Posterior cingulate gyrus (tissue), 11 donors: ENCODE data around the gene CHSY3.
"Not testable (repeated sequence)": the region's sequence is repeated elsewhere in the genome, so short reads cannot be mapped to it uniquely, and the experiment has no call there.

Source experiments
- DNase-seq, 10 donors: peaks; one replicate each; pipeline versions ENCODE4 v3.0.0 to v3.0.0-alpha.2; 2020 to 2021; ENCODE audit warnings: mixed read lengths in 3 of 10
- intact Hi-C: fragments of 100-400 bp; cut with DNase I; formaldehyde crosslinking; loops from one replicate; pipeline ENCODE4 v1.15.1; 2023

Gene CHSY3

DNA sequence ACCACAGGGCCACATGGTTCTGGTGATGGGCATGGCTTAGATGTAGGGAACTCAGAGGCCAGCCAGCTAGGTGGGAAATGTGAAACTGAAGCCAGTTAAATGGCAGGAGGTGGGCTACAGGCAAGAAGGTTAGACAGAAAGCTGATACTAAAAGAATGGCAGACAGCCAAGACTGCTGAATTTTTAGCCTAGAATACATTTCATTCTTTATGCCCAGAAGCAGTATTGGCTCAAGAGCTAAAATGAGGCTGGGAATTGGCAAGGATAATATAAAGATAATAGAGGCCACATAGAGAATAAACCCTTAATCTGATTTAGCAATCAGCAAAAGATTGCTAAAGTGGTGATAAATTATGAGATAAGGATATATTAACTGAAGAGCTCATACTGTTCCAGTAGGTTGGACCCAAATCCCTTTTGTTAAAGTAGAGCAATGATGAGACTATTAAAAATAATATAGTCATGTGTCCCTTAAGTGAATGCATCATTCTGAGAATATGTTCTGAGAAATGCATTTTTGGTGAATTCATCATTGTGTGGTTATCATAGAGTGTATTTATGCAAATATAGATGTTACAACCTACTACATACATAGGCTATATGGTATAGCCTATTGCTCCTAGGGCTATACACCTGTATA is 234.3 kb downstream of the CHSY3 start:
- intact Hi-C loops = no loop called here
- no peak for DNase-seq

DNA sequence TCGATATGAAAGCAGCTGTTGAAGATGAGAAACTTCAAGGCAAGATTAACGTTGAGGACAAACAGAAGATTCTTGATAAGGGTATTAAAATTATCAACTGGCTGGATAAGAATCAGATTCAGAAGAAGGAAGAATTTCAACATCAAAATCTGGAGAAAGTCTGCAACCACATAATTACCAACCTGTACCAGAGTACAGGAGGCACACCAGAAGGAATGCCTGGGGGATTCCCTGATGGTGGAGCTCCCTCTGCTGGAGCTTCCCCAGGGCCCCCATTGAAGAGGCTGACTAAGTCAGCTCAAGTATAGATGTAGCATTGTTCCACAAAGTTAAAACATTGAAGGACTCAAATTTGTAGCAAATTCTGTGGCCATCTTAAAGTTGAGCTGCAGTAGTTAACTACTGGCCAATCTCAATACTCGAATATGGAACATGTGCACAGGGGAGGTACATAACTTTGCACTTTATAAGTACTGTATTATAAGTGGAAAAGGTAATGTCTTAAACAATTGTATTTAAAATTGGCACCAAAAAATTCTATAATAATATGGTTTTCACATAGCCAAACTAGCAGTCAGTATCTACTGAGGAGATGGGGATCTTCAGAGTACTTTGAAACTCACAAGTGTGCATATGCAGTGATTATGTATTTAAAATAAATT is 237.5 kb downstream of the CHSY3 start:
- intact Hi-C loops = loop anchor here (5.0 kb wide), 2 partner anchors 239 to 369 kb away; partner anchors contain the start of gene CHSY3
- peak in 7 of 10 donors; percentile 27 to 89 (median 59) for DNase-seq

DNA sequence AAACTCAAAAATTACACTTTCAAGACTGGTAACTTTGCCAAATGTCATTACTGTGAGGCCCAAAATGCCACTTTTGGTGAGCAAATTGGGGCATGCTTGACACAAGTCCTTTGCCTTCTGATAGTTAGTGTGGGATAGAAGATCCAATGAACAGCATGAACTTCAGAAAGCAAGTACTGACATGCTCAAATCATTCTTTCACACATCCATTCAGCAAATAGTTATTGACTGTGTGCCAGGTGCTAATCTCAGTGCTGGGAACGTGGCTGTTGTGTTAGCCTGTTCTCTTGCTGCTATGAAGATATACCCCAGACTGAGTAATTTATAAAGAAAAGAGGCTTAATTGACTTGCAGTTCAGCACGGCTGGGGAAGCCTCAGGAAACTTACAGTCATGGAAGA is 247.0 kb downstream of the CHSY3 start:
- intact Hi-C loops = no loop called here
- DNase-seq = no peak

DNA sequence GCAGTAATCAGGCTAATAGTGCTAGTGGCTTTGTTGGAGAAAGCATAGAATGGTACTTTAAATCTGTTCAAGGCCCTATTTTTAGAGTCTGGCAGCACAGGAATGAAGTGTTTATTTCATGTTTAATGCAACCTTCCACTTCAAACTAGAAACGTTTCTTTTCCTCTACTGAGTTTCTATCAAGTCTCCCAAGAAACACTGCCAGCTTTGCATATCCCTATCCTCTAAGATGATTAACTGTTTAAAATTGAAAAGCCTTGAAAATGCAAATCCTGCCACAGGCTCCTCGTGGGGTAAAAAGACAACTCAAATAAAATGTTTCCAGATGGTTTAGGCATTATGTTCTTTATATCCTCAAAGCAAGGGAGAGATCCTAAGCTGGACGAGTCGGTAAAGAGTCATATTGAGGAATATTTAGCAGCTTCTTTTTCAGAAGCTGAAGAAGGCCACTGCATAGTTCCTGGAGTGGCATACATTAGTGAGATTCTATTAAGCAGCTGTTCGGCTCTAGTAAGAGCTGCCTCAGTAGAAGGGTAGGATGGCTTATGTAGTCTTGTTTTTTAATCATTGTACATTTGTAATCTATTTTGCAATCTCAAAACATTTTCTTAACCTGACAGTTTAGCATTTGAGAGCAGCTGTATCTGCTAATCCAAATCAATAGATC is 251.2 kb downstream of the CHSY3 start:
- intact Hi-C loops = no loop called here
- DNase-seq = no peak

DNA sequence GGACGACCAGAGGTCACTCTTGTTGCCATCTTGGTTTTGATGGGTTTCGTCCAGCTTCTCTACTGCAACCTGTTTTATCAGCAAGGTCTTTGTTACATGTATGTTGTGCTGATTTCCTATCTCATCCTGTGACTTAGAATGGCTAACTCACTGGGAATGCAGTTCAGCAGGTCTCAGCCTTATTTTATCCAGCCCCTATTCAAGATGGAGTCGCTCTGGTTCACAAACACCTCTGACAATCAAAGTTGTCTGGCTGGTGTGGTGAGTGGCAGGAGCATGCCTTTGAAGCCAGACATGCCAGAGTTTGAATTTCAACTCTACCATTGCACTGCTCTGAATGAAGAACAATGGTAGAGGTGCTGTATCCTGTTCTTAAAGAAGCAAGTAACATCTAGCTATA is 253.8 kb downstream of the CHSY3 start:
- intact Hi-C loops = no loop called here

DNA sequence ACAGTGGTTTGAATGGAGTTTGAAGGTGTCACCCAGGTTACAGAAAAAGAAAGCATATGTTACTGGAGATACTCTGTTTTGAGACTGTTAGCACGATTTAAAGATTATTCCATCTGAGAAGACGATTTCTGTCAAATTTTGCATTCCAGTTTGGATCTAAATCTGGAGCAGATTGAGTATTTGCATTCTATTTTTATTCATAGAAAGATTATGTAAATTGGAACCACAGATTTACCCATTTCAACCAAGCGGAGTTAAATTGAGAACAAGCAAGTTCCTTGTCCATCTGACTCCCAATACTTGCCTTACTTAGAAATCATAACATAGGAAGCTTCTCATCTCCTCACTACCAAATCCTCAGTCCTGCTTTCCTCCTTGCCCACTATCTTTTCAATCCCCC is 255.7 kb downstream of the CHSY3 start:
- intact Hi-C loops = no loop called here
- no peak for DNase-seq

More for the DNA sequence above, 253.8 kb downstream of the CHSY3 start:
- DNase-seq = no peak

DNA sequence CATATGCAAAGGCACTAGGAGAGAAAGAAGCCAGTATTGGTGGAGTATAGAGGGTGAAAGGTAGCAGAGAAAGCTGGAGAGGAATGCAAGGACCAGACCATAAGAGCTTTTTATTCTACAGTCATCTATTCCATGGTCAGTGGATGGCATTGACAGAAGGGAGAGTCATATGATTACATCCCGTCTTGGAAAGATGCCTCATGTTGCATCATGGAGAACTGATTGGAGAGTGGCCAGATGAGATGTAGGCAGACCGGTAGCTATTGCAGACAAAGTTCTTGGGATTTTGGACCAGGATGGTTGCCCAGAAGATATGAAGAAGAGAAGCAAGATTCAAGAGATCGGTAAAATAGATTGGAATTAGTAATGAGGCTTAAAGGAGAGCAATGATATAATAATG is 260.7 kb downstream of the CHSY3 start:
- intact Hi-C loops = no loop called here
- no peak for DNase-seq

DNA sequence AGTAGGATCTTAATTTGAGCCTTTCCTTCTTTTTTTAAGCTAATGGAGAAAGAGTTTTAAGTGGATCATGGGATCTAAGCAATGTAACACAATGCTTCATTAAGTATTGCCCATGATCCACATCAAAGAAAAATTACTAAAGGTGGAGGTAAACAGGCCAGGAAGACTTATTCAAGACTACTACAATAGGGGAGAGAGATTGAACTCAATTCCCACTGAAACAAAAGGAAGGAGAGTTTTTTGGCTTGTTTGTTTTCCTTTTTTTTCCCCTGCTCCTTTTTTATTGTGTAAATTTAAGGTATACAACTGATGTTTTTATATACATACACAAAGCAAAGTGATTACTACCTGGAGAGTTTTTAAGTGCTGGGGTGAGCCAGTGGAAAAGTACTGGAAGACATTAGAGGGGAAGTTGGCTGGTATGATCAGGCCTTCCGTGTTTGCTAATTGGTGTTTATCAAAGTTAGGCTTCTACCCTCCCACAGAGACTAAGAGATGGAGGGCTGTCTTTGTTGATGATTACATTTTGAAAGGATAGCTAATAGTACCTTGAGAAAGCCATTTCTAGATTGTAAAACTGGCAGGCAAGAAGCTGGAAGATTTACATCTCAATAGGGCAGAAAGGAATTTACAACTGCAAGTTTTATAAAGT is 262.7 kb downstream of the CHSY3 start:
- no peak for DNase-seq
- intact Hi-C loops = no loop called here

DNA sequence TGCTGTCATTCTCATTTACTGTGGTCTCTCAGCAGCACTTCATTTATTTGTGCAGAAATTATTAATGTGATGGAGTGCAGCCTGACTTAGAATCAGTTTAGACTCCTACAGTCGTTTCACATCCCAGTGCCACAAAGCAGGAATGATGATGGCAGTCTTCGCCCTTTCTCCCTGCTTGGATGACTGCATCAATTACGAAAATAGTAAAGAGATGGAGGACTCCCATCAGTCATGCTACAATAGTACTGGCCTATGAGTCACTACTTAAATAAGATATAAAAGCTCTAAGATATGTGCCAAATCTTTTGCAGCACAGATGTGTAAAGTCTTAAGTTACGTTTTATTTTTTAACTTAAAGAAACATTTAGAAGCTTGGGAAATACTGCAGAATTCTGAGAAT is 263.9 kb downstream of the CHSY3 start:
- DNase-seq = peak in 1 of 10 donors; percentile 49
- intact Hi-C loops = no loop called here

DNA sequence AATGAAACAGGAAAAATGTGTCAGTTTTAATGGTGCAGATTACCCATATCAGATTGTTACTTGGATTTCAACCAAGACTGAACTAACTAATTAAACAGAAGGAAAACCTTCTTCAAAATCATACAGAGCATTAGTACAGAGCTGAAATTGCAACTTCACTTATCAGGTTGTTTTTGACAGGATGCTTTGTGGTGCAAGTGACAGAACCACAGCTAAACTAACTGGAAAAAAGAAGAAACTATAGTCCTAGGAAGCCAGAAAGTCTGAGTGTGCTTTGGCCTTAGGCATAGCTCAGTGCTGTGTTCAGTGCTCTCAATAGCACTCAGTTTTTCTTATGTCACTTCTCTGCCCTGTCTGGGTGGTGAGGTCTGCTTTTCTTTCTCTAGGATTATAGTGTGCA is 267.4 kb downstream of the CHSY3 start:
- intact Hi-C loops = no loop called here
- DNase-seq = no peak

DNA sequence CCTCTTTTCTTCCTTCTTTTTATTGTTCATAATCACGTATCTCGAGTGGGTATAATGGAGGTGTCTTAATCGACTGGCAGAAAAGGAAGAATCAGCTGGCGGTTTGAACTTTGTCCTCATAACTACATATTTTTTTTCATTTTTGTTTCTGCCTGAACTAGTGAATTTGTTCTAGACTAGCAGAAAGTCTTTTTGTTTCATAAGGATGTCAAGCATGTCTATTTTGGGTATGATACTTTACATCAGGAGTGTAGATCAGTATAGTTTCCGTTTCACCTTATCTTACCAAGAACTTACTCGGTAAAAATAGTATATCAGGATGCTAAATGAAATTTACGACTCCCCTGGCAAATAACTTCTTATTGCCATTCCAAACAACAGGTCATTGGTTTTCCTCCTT is 278.9 kb downstream of the CHSY3 start:
- intact Hi-C loops = no loop called here
- DNase-seq = no peak

DNA sequence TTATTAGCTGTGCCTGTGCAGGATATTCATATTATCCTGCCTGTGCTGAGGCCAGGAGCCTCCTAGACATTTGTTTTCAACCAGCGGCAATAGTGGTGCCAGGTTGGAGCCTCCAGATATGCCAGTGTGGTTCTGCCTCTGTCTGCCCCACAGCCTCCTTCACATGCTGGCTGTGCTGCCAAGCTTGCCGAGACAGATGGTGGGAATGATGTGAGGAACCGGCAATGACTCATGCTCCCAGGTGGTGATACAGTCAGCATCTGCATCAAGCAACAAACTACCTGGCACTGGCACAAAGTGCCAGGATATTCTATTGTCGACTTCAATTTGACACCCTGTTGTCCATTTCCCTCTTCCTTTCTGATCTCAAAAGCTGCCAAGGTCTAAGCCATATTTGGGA is 285.7 kb downstream of the CHSY3 start:
- DNase-seq = peak in 8 of 10 donors; percentile 9 to 89 (median 54)

DNA sequence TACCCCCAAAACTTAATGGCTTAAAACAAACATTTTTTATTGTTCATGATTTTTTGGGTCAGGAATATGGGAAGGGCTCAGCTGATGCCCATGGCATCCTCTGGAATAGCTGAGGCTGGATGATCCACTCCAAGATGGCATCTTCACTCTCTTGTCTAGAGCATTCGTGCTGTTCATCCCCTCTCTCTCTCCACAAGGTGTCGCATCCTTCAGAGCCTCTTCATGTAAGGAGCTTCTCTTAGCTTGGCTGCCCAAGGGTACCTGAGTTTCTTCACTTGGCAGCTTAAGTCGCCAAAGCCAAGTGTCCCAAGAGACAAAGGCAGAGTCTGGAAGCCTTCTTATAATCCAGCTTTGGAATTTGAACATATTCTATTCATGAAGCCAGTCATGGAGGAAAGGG is 294.7 kb downstream of the CHSY3 start:
- DNase-seq = peak in 1 of 10 donors; percentile 20
- intact Hi-C loops = no loop called here

More for the DNA sequence above, 285.7 kb downstream of the CHSY3 start:
- intact Hi-C loops = no loop called here

DNA sequence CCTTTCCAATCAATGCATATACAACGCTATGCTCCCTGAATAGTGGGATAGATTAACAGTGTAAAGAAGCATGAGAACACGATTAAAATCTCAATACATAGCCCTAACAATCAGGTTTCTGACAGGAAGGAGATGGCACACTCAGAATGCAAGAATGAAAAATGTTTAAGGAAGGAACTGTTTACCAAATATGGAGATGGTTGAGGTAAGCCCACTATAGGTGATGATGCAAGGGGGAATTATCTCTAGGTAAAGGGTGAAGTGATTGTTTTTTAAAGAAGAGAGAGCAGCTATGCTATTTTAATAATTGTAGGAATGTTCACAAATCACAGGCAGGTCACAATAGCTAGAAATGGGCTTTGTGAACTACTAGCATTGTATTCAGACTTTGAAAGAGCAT is 302.4 kb downstream of the CHSY3 start:
- DNase-seq = no peak
- intact Hi-C loops = no loop called here

DNA sequence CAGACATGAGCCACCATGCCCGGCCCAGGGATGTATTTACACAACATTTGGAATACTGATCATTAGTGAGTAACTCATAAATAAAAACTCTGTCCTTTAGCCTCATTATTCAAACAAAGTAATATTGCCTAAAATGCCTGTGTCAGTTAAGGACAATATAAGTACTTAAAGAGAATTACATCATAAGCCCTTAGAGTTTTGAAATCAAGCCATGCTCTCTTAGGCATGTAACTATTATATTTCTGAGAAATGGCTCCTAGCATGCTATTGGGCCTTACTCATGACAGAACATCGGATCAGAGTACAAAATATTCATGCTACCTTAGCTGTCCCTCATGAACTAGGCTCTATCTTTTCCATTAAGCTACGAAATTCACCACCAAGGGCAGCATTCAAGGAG is 309.3 kb downstream of the CHSY3 start:
- no peak for DNase-seq
- intact Hi-C loops = no loop called here

DNA sequence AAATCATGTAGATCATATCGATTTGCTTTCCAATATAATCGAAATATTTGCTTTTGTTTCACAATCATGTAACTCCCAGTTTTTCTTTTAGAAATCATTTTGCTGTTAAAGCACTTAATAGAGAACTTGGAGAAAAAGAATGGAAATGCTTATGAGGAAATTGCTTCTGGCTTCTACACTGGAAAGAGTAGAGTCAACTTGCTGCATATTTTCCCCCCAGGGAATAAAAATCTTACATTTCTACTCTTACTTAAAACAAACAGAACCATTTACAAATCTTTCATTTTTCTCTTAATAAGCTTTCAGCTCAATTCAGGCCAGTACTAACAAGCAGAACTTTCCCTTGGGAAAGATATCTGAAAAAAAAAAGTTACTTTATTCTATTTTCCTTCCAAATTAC is 312.0 kb downstream of the CHSY3 start:
- no peak for DNase-seq

DNA sequence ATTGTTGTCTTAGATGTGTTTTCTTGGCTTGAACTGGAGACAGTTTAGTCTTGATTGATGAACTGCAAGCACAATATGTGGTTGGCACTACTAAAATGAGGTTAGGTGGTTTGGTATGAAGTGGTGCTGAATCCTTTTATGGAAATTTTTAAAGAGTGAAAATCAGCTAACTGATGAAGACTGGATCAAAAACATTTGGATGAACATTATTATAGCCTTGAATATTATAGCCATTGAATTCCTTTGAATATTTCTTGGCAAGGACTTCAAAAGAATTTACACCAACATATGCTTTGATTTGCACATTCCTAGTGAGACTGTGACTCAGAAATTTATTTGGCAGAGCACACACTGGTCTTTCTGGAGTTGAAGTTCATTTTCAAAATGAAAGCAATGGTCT is 318.3 kb downstream of the CHSY3 start:
- intact Hi-C loops = no loop called here
- DNase-seq = no peak

More for the DNA sequence above, 312.0 kb downstream of the CHSY3 start:
- intact Hi-C loops = no loop called here

DNA sequence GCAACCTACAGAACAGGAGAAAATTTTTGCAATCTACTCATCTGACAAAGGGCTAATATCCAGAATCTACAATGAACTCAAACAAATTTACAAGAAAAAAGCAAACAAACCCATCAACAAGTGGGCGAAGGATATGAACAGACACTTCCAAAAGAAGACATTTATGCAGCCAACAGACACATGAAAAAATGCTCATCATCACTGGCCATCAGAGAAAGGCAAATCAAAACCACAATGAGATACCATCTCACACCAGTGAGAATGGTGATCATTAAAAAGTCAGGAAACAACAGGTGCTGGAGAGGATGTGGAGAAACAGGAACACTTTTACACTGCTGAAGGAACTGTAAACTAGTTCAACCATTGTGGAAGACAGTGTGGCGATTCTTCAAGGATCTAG is 322.3 kb downstream of the CHSY3 start:
- intact Hi-C loops = not testable (repeated sequence)

DNA sequence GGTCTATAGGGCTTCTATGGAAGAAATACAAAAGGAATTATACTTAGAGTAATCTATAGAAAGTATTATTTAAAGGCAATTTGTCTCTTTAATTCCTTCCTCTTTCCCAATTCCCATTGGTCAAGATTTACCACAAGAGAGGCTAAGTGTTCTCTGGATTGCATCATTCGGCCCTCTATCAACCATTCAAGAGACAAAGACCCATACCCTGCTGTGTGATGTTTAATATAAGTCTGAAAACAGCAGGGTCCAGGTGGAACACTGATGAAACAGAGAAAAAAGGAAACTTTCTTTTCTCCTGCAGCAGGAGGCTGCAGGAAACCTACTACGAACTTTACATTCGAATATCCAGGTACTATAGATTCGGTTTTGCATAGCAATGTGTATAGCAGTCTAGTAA is 323.4 kb downstream of the CHSY3 start:
- DNase-seq = no peak
- intact Hi-C loops = no loop called here

More for the DNA sequence above, 322.3 kb downstream of the CHSY3 start:
- DNase-seq = not testable (repeated sequence)

DNA sequence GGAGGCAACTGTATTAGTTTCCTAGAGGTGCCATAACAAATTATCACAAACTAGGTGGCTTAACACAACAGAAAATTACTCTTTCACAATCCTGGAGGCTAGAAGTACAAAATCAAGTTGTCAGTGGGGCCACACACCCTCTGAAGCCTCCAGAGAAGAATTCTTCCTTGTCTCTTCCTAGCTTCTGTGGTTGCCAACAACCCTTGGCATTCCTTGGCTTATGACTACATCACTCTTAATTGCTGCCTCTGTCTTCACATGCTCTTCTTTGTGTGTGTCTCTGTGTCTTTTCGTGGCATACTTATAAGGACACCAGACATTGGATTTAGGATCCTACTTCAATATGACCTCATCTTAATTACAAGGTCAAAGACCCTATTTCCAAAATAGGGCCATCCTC is 327.5 kb downstream of the CHSY3 start:
- DNase-seq = no peak
- intact Hi-C loops = no loop called here

DNA sequence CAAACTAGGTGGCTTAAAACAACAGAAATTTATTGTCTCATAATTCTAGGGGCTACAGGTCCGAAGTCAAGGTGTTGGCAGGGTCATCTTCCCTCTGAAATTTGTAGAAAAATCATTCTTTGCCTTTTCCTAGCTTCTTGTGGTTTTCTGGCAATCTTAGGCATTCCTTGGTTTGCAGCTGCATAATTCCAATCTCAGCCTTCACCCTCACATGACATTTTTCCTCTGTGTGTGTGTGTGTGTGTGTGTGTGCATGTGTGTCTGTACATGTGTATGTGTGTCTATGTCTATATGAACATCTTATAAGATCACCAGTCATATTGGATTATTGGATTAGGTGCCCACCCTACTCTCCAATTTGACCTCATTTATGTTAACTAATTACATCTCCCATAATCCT is 330.6 kb downstream of the CHSY3 start:
- no peak for DNase-seq
- intact Hi-C loops = no loop called here
